NCI-H1417 treated with DMSO at 0.1 percent for 48 hours (cell line): Measurements from ENCODE around the gene DCHS2.
"Not testable (repeated sequence)": the region's sequence is repeated elsewhere in the genome, so short reads cannot be mapped to it uniquely, and the experiment has no call there.

Experiments used
- DNase-seq: peaks from one replicate; lab custom pipeline; 2025; lab: John Stamatoyannopoulos, UW

Gene DCHS2

GRCh38 chr4:154314248-154314647 lies 177.4 kb downstream of the DCHS2 start:
- DNase-seq = no peak

DNA sequence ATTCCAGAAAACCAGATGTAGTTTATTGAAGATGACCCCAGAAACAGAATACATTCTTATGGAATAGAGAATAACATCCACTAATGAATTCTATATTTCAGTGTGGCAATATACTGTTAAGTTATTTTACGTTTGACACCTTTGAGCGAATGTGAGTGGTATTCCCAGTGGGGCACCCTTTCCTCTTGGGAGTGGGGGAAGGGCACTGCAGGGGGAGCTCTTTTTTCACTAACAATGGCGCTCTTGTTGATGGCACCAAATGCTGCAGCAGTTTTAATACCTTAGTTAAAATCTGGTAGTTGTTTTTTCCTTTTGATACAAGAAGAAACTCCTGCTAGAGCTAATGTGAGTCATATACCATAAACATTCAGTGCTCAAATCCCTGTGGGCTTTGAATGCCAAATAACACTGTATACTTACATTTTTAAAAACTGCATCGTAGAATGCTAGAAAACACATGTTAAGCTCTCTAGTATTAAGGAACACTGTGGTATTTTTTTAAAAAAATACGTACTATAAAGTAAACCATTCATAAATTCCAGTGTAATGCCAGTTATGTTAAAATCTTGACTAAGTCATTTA lies 178.5 kb downstream of the DCHS2 start:
- DNase-seq = no peak

DNA sequence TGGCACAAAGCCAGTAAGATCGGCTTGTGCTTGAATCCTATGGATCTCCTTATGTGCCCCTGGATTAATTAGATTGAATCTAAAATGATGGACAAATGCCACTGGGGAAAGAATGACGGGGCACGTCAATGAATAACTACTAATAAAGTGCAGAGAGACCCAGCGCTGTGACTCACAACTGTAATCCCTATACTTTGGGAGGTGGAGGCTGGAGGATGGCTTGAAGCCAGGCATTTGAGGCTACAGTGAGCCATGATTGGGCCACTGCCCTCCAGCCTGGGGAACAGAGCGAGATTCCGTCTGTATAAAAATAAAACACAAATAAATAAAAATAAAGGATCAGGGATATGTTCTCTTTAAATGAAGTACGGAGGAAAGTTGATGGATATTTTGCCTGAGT lies 179.4 kb downstream of the DCHS2 start:
- no peak for DNase-seq

DNA sequence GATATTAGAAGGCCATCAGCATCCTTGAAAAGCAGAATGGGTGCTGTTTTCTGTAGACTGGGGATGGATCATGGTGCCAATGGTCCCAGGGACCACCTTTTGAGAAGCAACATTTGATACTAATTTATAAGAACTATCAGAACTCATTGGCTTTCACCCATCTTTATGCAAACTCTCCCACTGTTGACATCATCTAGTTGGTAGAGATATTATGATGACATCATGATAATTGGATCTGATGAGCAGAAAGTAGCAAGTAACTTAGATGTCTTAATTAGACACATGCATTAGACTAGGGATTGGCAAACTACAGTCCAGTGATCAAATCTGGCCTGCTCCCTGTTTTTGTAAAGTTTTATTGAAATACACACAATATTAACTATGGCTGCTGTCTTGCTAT lies 181.0 kb downstream of the DCHS2 start:
- no peak for DNase-seq

DNA sequence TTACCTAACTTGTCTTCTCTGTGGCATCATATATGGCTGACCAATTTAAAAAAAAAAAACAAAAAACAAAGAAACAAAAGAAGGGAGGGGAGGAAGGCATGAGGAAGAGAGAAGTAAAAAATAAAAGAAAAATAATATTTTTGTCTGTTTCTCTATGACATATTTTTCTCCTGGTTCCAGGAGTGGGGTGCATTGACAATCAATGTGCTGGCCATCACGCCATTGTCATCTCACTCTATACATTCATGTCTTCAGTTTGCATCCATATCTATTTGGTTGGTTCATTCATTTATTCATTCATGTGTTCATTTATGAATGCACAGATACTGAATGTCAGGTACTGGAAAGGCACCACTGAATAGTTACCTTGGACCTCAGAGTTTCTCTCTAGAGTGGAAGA lies 183.4 kb downstream of the DCHS2 start:
- no peak for DNase-seq

DNA sequence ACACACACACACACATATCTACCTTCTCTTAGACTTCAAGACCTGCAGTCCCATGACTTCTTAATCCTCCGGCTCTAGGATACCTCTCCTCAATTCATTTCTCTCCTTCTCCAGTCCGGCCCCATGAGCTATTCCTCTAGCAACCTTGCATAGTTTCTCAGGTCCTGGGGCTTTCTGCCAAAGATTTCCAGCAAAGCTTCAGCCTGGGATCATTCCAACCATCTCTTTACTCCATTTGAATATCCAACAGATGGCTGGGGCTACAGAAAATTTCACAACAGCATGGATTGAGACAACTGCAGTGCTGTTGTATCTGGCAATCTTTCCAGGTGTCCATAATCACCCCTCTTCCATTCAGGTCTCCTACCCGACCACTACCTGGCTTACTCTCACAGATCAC lies 184.1 kb downstream of the DCHS2 start:
- DNase-seq = no peak

GRCh38 chr4:154305616-154306015 lies 186.0 kb downstream of the DCHS2 start:
- DNase-seq = no peak

GRCh38 chr4:154304679-154305078 lies 186.9 kb downstream of the DCHS2 start:
- no peak for DNase-seq

- no peak for DNase-seq
Observed at GRCh38 chr4:154294652-154295350, 196.8 kb downstream of the DCHS2 start.

DNA sequence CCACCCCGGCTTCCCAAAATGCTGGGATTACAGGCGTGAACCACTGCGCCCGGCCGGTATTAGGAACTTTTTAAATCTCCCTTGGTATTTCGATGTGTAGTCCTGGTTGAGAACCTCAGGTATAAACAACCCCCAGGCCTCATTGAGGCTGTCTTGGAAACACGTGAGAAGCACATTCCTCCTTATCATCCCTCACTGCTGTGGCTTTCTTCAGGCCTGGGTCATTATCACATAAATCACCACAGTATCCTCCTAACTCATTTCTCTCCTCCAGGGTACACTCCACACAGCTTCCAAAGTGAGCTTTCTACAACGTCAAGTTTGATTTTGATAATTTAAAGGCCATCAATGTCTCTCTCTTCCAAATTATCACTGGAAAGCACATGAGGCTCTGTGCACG lies 198.2 kb downstream of the DCHS2 start:
- DNase-seq = no peak

GRCh38 chr4:154292589-154292988 lies 199.0 kb downstream of the DCHS2 start:
- no peak for DNase-seq

DNA sequence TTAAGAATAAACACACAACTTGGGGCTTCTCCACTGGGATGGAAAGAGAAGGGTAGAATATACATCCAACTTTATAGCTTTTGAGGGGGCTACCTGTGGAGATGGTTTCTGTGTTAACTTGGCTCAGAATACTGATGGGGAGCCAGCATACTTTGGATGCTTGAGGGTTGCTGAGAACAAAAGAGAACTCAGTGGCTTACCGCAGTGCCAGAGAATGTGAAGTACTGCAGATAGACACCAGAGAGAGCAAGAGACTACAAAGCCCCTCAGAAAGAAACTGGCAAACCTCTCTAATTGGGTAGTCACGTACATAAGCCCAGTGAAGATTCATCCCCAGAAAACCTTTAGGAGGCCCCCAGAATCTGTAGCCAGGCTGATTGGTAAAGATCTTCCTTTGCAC lies 214.4 kb downstream of the DCHS2 start:
- DNase-seq = no peak

GRCh38 chr4:154276496-154276895 lies 215.1 kb downstream of the DCHS2 start:
- no peak for DNase-seq

- no peak for DNase-seq
Observed at GRCh38 chr4:154254999-154255398, 236.6 kb downstream of the DCHS2 start.

GRCh38 chr4:154234576-154234975 lies 257.0 kb downstream of the DCHS2 start:
- no peak for DNase-seq

DNA sequence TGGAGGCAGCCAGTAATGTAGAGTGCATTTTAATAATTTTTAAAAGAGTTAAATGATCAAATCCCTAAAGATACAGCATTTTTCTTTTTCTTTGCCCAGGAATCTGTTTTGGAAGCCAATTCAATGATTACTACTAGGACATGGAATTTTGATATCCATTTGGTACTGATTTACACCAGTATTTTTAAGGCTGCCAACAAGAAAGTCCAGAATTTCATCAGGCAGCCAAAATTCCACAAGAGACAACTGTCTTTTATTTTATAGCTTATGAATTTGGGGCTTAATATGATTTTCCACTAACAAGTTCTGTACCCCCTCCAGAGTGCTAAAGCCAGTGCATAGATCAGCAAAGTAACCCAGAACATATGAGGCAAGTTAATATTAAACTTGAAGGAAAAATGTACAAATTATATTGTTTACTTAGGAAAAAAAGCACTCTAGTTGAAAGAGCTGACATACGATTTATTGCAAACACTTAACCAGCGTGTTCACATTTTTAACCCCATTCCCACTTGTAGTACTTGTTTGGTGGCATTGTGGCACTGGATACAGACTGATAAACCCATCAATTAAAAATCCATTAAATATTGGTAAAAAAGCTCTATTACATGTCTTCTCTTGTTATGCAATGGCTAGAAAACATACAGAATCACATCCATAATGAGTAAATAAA lies 259.7 kb downstream of the DCHS2 start:
- DNase-seq = no peak

DNA sequence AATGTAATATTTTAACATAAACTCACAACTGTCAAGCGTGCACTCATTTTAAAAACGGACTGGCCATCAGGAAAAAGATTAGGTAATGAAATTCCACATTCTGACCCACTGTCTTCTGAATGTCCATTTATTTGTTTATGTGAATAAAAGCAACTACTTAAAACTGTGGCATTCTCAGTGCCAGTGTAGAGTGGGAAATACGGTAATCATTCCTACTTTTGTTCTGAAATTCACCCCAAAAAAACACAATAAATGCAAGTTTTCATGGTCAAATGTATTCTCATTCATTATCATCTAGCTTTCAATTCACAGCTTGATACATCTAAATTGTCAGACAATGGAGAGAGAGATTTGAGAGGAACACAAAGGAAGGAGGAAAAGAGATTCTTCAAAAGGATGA lies 260.9 kb downstream of the DCHS2 start:
- DNase-seq = no peak

- DNase-seq = no peak
Observed at GRCh38 chr4:154230091-154230490, 261.5 kb downstream of the DCHS2 start.

- no peak for DNase-seq
Observed at GRCh38 chr4:154222875-154223274, 268.7 kb downstream of the DCHS2 start.

- DNase-seq = no peak
Observed at GRCh38 chr4:154218051-154218450, 273.5 kb downstream of the DCHS2 start.

GRCh38 chr4:154217384-154217783 lies 274.2 kb downstream of the DCHS2 start:
- DNase-seq = not testable (repeated sequence)

DNA sequence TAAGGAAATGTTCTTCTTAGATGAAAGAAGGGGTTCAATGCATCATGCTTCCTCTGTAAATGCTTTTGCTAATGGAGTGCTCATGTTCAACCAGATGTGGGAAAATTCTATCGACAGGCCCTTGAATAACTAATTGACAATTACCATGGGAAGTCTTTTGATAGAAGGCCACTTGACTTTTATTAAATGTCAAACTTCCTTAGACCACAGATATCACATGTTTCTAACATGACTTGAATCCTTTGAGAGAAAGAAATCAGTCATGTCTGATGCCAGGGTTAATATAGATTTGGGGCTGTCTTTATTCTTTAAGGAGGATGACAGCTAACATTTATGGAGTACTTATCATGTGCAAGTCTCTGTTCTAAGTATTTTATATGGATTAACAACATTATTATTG lies 280.1 kb downstream of the DCHS2 start:
- no peak for DNase-seq

- DNase-seq = no peak
Observed at GRCh38 chr4:154208424-154208823, 283.2 kb downstream of the DCHS2 start.

- no peak for DNase-seq
Observed at GRCh38 chr4:154205471-154205870, 286.1 kb downstream of the DCHS2 start.
